Neuronal stem cell (in vitro differentiated cells): ENCODE results near the gene RAMP2.
A peak's percentile ranks its signal among the peaks of the same experiment; 100 is the strongest.
"Not testable (repeated sequence)": the region's sequence is repeated elsewhere in the genome, so short reads cannot be mapped to it uniquely, and the experiment has no call there.

Experiments used
- DNase-seq: peaks from one replicate; pipeline ENCODE4 v3.0.0-alpha.2; 2013; ENCODE audit warnings: low spot score
- H2AFZ ChIP-seq: one replicate; pipeline ENCODE4 v1.6.1; 2013; ENCODE audit warnings: mild to moderate bottlenecking, low read length, inconsistent platforms
- H2AK5ac ChIP-seq: 2 replicates; pipeline ENCODE4 v1.6.1; 2013; ENCODE audit warnings: low read depth, mild to moderate bottlenecking, inconsistent platforms, low read length, moderate library complexity, mixed read lengths
- H2BK120ac ChIP-seq: 2 replicates; pipeline ENCODE4 v1.6.1; 2013; ENCODE audit warnings: low read depth, mild to moderate bottlenecking, inconsistent platforms, low read length, moderate library complexity, mixed read lengths
- H2BK12ac ChIP-seq: one replicate; pipeline ENCODE4 v1.6.1; 2013; ENCODE audit warnings: low read length, inconsistent platforms
- H2BK15ac ChIP-seq: 2 replicates; pipeline ENCODE4 v1.6.1; 2013; ENCODE audit warnings: mild to moderate bottlenecking, low read length, inconsistent platforms, mixed read lengths
- H2BK5ac ChIP-seq: one replicate; pipeline ENCODE4 v1.6.1; 2013; ENCODE audit warnings: inconsistent platforms, mild to moderate bottlenecking, low read length, moderate library complexity
- H3K14ac ChIP-seq: one replicate; pipeline ENCODE4 v1.6.1; 2013; ENCODE audit warnings: low read length, inconsistent platforms
- H3K18ac ChIP-seq: 2 replicates; pipeline ENCODE4 v1.6.1; 2013; ENCODE audit warnings: low read length, inconsistent platforms
- H3K23ac ChIP-seq: 2 replicates; pipeline ENCODE4 v1.6.1; 2013; ENCODE audit warnings: low read depth, mild to moderate bottlenecking, mixed read lengths, low read length, inconsistent platforms; ENCODE audit not compliant: poor library complexity
- H3K27ac ChIP-seq: replicated peaks from 3 replicates; pipeline ENCODE4 v1.5.1; 2013; ENCODE audit warnings: low read length, inconsistent platforms
- H3K27me3 ChIP-seq, 3 experiments: 2 replicates each; pipeline ENCODE4 v1.6.1; 2013; ENCODE audit warnings: low read length in 3 of 3, mild to moderate bottlenecking in 2 of 3, inconsistent platforms in 1 of 3, low read depth in 1 of 3, mixed read lengths in 1 of 3, moderate library complexity in 1 of 3; ENCODE audit not compliant: control insufficient read depth in 3 of 3, insufficient read depth in 3 of 3
- H3K36me3 ChIP-seq, 2 donors: replicated peaks in 1 of 2; 2 replicates each; pipeline ENCODE4 v1.6.1; 2013; ENCODE audit warnings: low read length in 2 of 2; ENCODE audit not compliant: control insufficient read depth in 2 of 2, insufficient read depth in 2 of 2
- H3K4ac ChIP-seq: 2 replicates; pipeline ENCODE4 v1.6.1; 2013; ENCODE audit warnings: inconsistent platforms, mild to moderate bottlenecking, low read length, moderate library complexity
- H3K4me1 ChIP-seq, 2 donors: 1 replicate in 1 of 2; 2 replicates in 1 of 2; pipeline ENCODE4 v1.6.1; 2013; ENCODE audit warnings: low read length in 2 of 2, low read depth in 1 of 2; ENCODE audit not compliant: control insufficient read depth in 2 of 2, insufficient read depth in 1 of 2
- H3K4me2 ChIP-seq: one replicate; pipeline ENCODE4 v1.6.1; 2013; ENCODE audit warnings: mild to moderate bottlenecking, low read length, inconsistent platforms; ENCODE audit not compliant: insufficient read depth, poor library complexity, severe bottlenecking
- H3K4me3 ChIP-seq, 2 donors: 2 replicates each; pipeline ENCODE4 v1.5.1; 2013; ENCODE audit warnings: low read length in 2 of 2, mild to moderate bottlenecking in 2 of 2, inconsistent platforms in 1 of 2, moderate library complexity in 1 of 2
- H3K79me1 ChIP-seq: one replicate; pipeline ENCODE4 v1.6.1; 2013; ENCODE audit warnings: low read depth, mild to moderate bottlenecking, inconsistent platforms, low read length, moderate library complexity
- H3K9ac ChIP-seq: one replicate; pipeline ENCODE4 v1.6.1; 2013; ENCODE audit warnings: mild to moderate bottlenecking, low read depth, low read length, inconsistent platforms; ENCODE audit not compliant: poor library complexity
- H3K9me3 ChIP-seq, 2 donors: replicated peaks in 1 of 2; 2 replicates each; pipeline versions ENCODE3 to v1.6.1; 2013; ENCODE audit warnings: low read length in 2 of 2, mild to moderate bottlenecking in 2 of 2, inconsistent platforms in 1 of 2, low read depth in 1 of 2, mixed read lengths in 1 of 2, moderate library complexity in 1 of 2; ENCODE audit not compliant: control insufficient read depth in 2 of 2, insufficient read depth in 1 of 2
- H4K8ac ChIP-seq: one replicate; pipeline ENCODE4 v1.6.1; 2013; ENCODE audit warnings: low read depth, mild to moderate bottlenecking, inconsistent platforms, low read length, moderate library complexity
- H4K91ac ChIP-seq: one replicate; pipeline ENCODE4 v1.6.1; 2013; ENCODE audit warnings: low read length, low read depth, mild to moderate bottlenecking, inconsistent platforms; ENCODE audit not compliant: poor library complexity
- WGBS, 2 donors: extraction: QIAGEN DNeasy Blood & Tissue Kit; methylation state at CpG; one replicate each; pipeline ENCODE4 v1.1.7; 2013; ENCODE audit warnings: missing lambda C conversion rate in 2 of 2, mixed read lengths in 1 of 2; ENCODE audit not compliant: insufficient read length in 2 of 2, insufficient replicate concordance in 1 of 2; ENCODE audit errors: extremely low coverage in 2 of 2; 5-methylcytosine and 5-hydroxymethylcytosine counted together

RAMP2 gene

DNA sequence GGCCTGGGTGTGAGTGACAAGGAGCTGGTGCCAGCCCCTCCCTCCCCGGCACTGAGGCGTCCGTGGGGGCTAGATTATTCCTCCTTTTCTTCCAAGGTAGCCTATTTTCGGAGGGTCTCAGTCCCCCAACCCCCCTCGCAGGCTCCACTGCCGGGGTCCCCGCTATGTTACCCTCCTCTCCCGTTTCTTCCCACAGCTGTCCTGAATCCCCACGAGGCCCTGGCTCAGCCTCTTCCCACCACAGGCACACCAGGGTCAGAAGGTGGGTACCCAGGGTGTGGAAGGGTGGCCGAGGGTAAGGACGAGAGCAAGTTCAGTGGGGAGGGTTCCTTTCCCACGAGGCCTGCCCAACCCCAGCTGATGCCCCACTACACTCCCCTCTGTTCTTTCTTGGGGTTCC lies 611 bp downstream of the RAMP2 start:
- H3K4me3 ChIP-seq, result peak overlapping the region in 1 of 2 donors; percentile 38
- H4K8ac ChIP-seq, result no peak overlapping the region
- H3K18ac ChIP-seq, result peak overlapping the region; percentile 92
- no peaks in the 10 kb centered on the region for H3K9me3 ChIP-seq
- peak overlapping the region; percentile 35 for H2BK5ac ChIP-seq
- no CpG with 5 or more reads among the region's 12 CpGs for WGBS, 2 donors
- H2BK12ac ChIP-seq, result peak overlapping the region; percentile 93
- H3K27me3 ChIP-seq, result peaks cover 9 to 30% (median 26%) of the 10 kb centered on the region in 3 experiments
- H2AK5ac ChIP-seq, result peak overlapping the region; percentile 61
- peak overlapping the region; percentile 92 for H3K4me2 ChIP-seq
- H3K79me1 ChIP-seq, result peaks cover 5% of the 10 kb centered on the region
- no peak overlapping the region for H3K4ac ChIP-seq
- no peak overlapping the region for H3K9ac ChIP-seq
- H3K23ac ChIP-seq, result peak overlapping the region; percentile 44
- peak overlapping the region; percentile 94 for H2AFZ ChIP-seq
- H3K4me1 ChIP-seq, result peaks cover 6 to 20% of the 10 kb centered on the region in 2 donors
- H2BK120ac ChIP-seq, result no peak overlapping the region
- H3K27ac ChIP-seq, result no peak overlapping the region
- no peak for DNase-seq
- H4K91ac ChIP-seq, result no peak overlapping the region
- no peak overlapping the region for H3K14ac ChIP-seq
- H3K36me3 ChIP-seq, result no peaks in the 10 kb centered on the region
- H2BK15ac ChIP-seq, result peak overlapping the region; percentile 72

DNA sequence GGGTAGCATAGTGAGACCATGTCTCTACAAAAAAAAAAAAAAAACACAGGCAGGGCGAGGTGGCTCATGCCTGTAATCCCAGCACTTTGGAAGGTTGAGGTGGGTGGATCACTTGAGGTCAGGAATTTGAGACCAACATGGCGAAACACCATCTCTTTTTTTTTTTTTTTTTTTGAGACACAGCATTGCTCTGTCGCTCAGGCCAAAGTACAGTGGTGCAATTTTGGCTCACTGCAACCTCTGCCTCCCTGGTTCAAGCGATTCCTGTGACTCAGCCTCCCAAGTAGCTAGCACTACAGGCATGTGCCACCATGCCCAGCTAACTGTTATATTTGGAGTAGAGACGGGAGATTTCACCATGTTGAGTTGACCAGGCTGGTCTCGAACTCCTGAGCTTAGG lies 5.1 kb downstream of the RAMP2 start:
- Histone ChIP-seq H2BK120ac (no peak overlapping the region), H4K91ac (no peak overlapping the region), H3K9me3 (no peaks in the 10 kb centered on the region), H3K14ac (no peak overlapping the region), H3K23ac (no peak overlapping the region), H3K4me3 (no peak overlapping the region), H2BK12ac (no peak overlapping the region), H3K4ac (no peak overlapping the region), H3K27ac (no peak overlapping the region), H3K79me1 (peaks cover 5% of the 10 kb centered on the region), H2AK5ac (no peak overlapping the region), H3K18ac (no peak overlapping the region), H2BK15ac (no peak overlapping the region), H4K8ac (no peak overlapping the region), H3K36me3 (no peaks in the 10 kb centered on the region), H2AFZ (no peak overlapping the region), H3K9ac (no peak overlapping the region), H3K4me2 (no peak overlapping the region), H3K27me3 (peaks cover 3 to 15% (median 8%) of the 10 kb centered on the region in 3 experiments), H2BK5ac (no peak overlapping the region), H3K4me1 (peaks cover 6 to 20% of the 10 kb centered on the region in 2 donors)
- no CpG with 5 or more reads among the region's 6 CpGs for WGBS, 2 donors
- no peak for DNase-seq

GRCh38 chr17:42767512-42767911 lies 6.5 kb downstream of the RAMP2 start:
- no peak overlapping the region for H4K91ac ChIP-seq

GRCh38 chr17:42768006-42768405 lies 7.0 kb downstream of the RAMP2 start:
- H3K36me3 ChIP-seq, H2BK12ac ChIP-seq, H3K27me3 ChIP-seq, H3K4me3 ChIP-seq, H2BK15ac ChIP-seq, H3K79me1 ChIP-seq, H3K4me1 ChIP-seq, H4K8ac ChIP-seq, DNase-seq, H3K14ac ChIP-seq, H2BK5ac ChIP-seq, H2BK120ac ChIP-seq, H3K4ac ChIP-seq, H3K18ac ChIP-seq, H2AFZ ChIP-seq, H3K9me3 ChIP-seq, H3K9ac ChIP-seq, H2AK5ac ChIP-seq, H3K27ac ChIP-seq, H4K91ac ChIP-seq, H3K4me2 ChIP-seq, H3K23ac ChIP-seq: not testable (repeated sequence)
- WGBS, 2 donors, result no CpG with 5 or more reads among the region's 9 CpGs

More at GRCh38 chr17:42767512-42767911, 6.5 kb downstream of the RAMP2 start:
- no peak overlapping the region for H3K18ac ChIP-seq
- peaks cover 4 to 11% of the 10 kb centered on the region in 2 donors for H3K4me1 ChIP-seq
- no peak overlapping the region for H3K14ac ChIP-seq
- no peaks in the 10 kb centered on the region for H3K9me3 ChIP-seq
- H3K9ac ChIP-seq, result no peak overlapping the region
- peaks cover 1% of the 10 kb centered on the region for H3K79me1 ChIP-seq
- no peak overlapping the region for H3K4me2 ChIP-seq
- no peak overlapping the region for H2BK5ac ChIP-seq
- H3K4me3 ChIP-seq, result no peak overlapping the region
- peaks cover 0 to under 1% (median 0%) of the 10 kb centered on the region in 3 experiments for H3K27me3 ChIP-seq
- no peak overlapping the region for H2AK5ac ChIP-seq
- no peak for DNase-seq
- H3K4ac ChIP-seq, result no peak overlapping the region
- H3K27ac ChIP-seq, result no peak overlapping the region
- H2BK15ac ChIP-seq, result no peak overlapping the region
- H3K23ac ChIP-seq, result no peak overlapping the region
- no peak overlapping the region for H2AFZ ChIP-seq
- no peak overlapping the region for H4K8ac ChIP-seq
- H3K36me3 ChIP-seq, result no peaks in the 10 kb centered on the region
- H2BK120ac ChIP-seq, result no peak overlapping the region
- H2BK12ac ChIP-seq, result no peak overlapping the region
